H9 (cell line): ENCODE results near the gene CCL17. TPM values are rescaled to one million over a fixed set of nuclear protein-coding genes. Genes with fewer than 3 reads are reported as not detected.

Experiments
- DNase-seq: peaks from one replicate; pipeline ENCODE4 v3.0.0-alpha.2; 2017
- H2AFZ ChIP-seq: one replicate; pipeline ENCODE4 v1.6.1; 2013; ENCODE audit warnings: mild to moderate bottlenecking, low read length, control low read depth, moderate library complexity
- H2AK5ac ChIP-seq: 2 replicates; pipeline ENCODE4 v1.6.1; 2013; ENCODE audit warnings: low read length, control low read depth, mixed read lengths; ENCODE audit not compliant: insufficient read length
- H2BK120ac ChIP-seq: one replicate; pipeline ENCODE4 v1.6.1; 2013; ENCODE audit warnings: low read depth, mild to moderate bottlenecking, low read length, control low read depth, inconsistent platforms; ENCODE audit not compliant: poor library complexity, severe bottlenecking
- H2BK12ac ChIP-seq: 2 replicates; pipeline ENCODE4 v1.6.1; 2013; ENCODE audit warnings: low read length, control low read depth, mixed read lengths, low read depth; ENCODE audit not compliant: insufficient read length
- H2BK15ac ChIP-seq: 2 replicates; pipeline ENCODE4 v1.6.1; 2013; ENCODE audit warnings: low read depth, low read length, control low read depth
- H2BK20ac ChIP-seq: one replicate; pipeline ENCODE4 v1.6.1; 2013; ENCODE audit warnings: low read depth, mild to moderate bottlenecking, low read length, control low read depth, inconsistent platforms; ENCODE audit not compliant: poor library complexity, severe bottlenecking
- H2BK5ac ChIP-seq: 2 replicates; pipeline ENCODE4 v1.6.1; 2013; ENCODE audit warnings: low read length, control low read depth, mixed read lengths; ENCODE audit not compliant: insufficient read length
- H3K14ac ChIP-seq: 2 replicates; pipeline ENCODE4 v1.6.1; 2013; ENCODE audit warnings: low read length, control low read depth; ENCODE audit not compliant: insufficient read depth
- H3K18ac ChIP-seq: 2 replicates; pipeline ENCODE4 v1.6.1; 2013; ENCODE audit warnings: low read depth, mild to moderate bottlenecking, mixed read lengths, low read length, control low read depth; ENCODE audit not compliant: insufficient read length
- H3K23ac ChIP-seq: 2 replicates; pipeline ENCODE4 v1.6.1; 2013; ENCODE audit warnings: low read length, control low read depth, mixed read lengths, low read depth; ENCODE audit not compliant: insufficient read length
- H3K23me2 ChIP-seq: 2 replicates; pipeline ENCODE4 v1.6.1; 2013; ENCODE audit warnings: low read depth, mild to moderate bottlenecking, mixed read lengths, low read length, control low read depth; ENCODE audit not compliant: insufficient read length, poor library complexity, severe bottlenecking
- H3K27ac ChIP-seq: 2 replicates; pipeline ENCODE4 v1.5.1; 2013; ENCODE audit warnings: low read length, control low read depth, mixed read lengths, low read depth; ENCODE audit not compliant: insufficient read length
- H3K27me3 ChIP-seq: 2 replicates; pipeline ENCODE4 v1.6.1; 2013; ENCODE audit warnings: low read length, control low read depth, inconsistent platforms; ENCODE audit not compliant: insufficient read depth
- H3K4ac ChIP-seq: 2 replicates; pipeline ENCODE4 v1.6.1; 2013; ENCODE audit warnings: low read depth, mild to moderate bottlenecking, control low read depth, inconsistent platforms, low read length, moderate library complexity
- H3K4me1 ChIP-seq: 2 replicates; pipeline ENCODE4 v1.6.1; 2013; ENCODE audit warnings: low read length, control low read depth, inconsistent platforms; ENCODE audit not compliant: insufficient read depth
- H3K4me2 ChIP-seq: 2 replicates; pipeline ENCODE4 v1.6.1; 2013; ENCODE audit warnings: low read length, control low read depth, mixed read lengths; ENCODE audit not compliant: insufficient read length, insufficient read depth
- H3K56ac ChIP-seq: 2 replicates; pipeline ENCODE4 v1.6.1; 2013; ENCODE audit warnings: low read depth, mild to moderate bottlenecking, mixed read lengths, low read length, control low read depth; ENCODE audit not compliant: insufficient read length
- H3K79me1 ChIP-seq: 2 replicates; pipeline ENCODE4 v1.6.1; 2013; ENCODE audit warnings: low read depth, mild to moderate bottlenecking, moderate library complexity, low read length, control low read depth, inconsistent platforms; ENCODE audit not compliant: insufficient read depth, poor library complexity, severe bottlenecking
- H3K79me2 ChIP-seq: 2 replicates; pipeline ENCODE4 v1.6.1; 2013; ENCODE audit warnings: low read length, control low read depth, inconsistent platforms; ENCODE audit not compliant: insufficient read depth
- H3K9ac ChIP-seq: 2 replicates; pipeline ENCODE4 v1.6.1; 2013; ENCODE audit warnings: low read length, control low read depth, mixed read lengths; ENCODE audit not compliant: insufficient read length; ENCODE audit errors: extremely low read depth
- H3K9me3 ChIP-seq: one replicate; pipeline ENCODE4 v1.6.1; 2013; ENCODE audit warnings: low read depth, low read length, inconsistent platforms; ENCODE audit not compliant: control insufficient read depth
- H3T11ph ChIP-seq: one replicate; pipeline ENCODE4 v1.6.1; 2013; ENCODE audit warnings: mild to moderate bottlenecking, low read length, control low read depth, inconsistent platforms
- H4K20me1 ChIP-seq: one replicate; pipeline ENCODE4 v1.6.1; 2013; ENCODE audit not compliant: control insufficient read depth, insufficient read length, insufficient read depth
- H4K5ac ChIP-seq: 2 replicates; pipeline ENCODE4 v1.6.1; 2013; ENCODE audit warnings: low read depth, mild to moderate bottlenecking, mixed read lengths, low read length, control low read depth; ENCODE audit not compliant: insufficient read length
- H4K8ac ChIP-seq: replicated peaks from 2 replicates; pipeline ENCODE4 v1.6.1; 2013; ENCODE audit warnings: low read length, control low read depth, mixed read lengths, low read depth; ENCODE audit not compliant: insufficient read length
- H4K91ac ChIP-seq: 2 replicates; pipeline ENCODE4 v1.6.1; 2013; ENCODE audit warnings: low read depth, mild to moderate bottlenecking, moderate library complexity, mixed read lengths, low read length, control low read depth; ENCODE audit not compliant: insufficient read length
- H3K27ac Mint-ChIP-seq, 3 experiments: 2 replicates in 2 of 3; 3 replicates in 1 of 3; pipeline ENCODE4 v1.8.0; 2020 to 2021; ENCODE audit warnings: mixed read lengths in 3 of 3, mild to moderate bottlenecking in 1 of 3, moderate library complexity in 1 of 3
- H3K27me3 Mint-ChIP-seq: 2 replicates; pipeline ENCODE4 v1.8.0; 2021; ENCODE audit warnings: low read depth, mild to moderate bottlenecking, moderate library complexity, mixed read lengths
- H3K36me3 Mint-ChIP-seq, 3 experiments: 2 replicates in 2 of 3; 3 replicates in 1 of 3; pipeline ENCODE4 v1.8.0; 2020 to 2021; ENCODE audit warnings: low read depth in 3 of 3, mixed read lengths in 3 of 3; ENCODE audit not compliant: insufficient read depth in 1 of 3
- H3K4me1 Mint-ChIP-seq, 2 experiments: 2 replicates each; pipeline ENCODE4 v1.8.0; 2020; ENCODE audit warnings: mixed read lengths in 2 of 2
- H3K4me3 Mint-ChIP-seq, 2 experiments: 2 replicates in 1 of 2; 3 replicates in 1 of 2; pipeline ENCODE4 v1.8.0; 2020 to 2021; ENCODE audit warnings: mild to moderate bottlenecking in 2 of 2, mixed read lengths in 2 of 2, moderate library complexity in 1 of 2
- H3K9me3 Mint-ChIP-seq, 2 experiments: 2 replicates in 1 of 2; 3 replicates in 1 of 2; pipeline ENCODE4 v1.8.0; 2020; ENCODE audit warnings: mild to moderate bottlenecking in 2 of 2, mixed read lengths in 2 of 2, moderate library complexity in 1 of 2
- WGBS: extraction: QIAGEN DNeasy Blood & Tissue Kit; methylation state at CpG from one replicate; pipeline ENCODE4 v1.1.7; 2013; ENCODE audit warnings: missing lambda C conversion rate, low lambda C conversion rate, mixed read lengths; ENCODE audit not compliant: insufficient read length; ENCODE audit errors: extremely low coverage; 5-methylcytosine and 5-hydroxymethylcytosine counted together
- total RNA-seq: library from RNA; stranded (reverse); gene quantifications from 2 replicates; pipeline ENCODE4 v1.2.1, GENCODE V29; 2021
- TF ChIP-seq, protein P1 (sequence below): fragments of 200-600 bp; sonication (generic); conservative IDR thresholded peaks from 3 replicates; pipeline ENCODE4 v1.8.0; 2021; ENCODE audit warnings: antibody characterized with exemption, mild to moderate bottlenecking

Gene CCL17
- total RNA-seq, 1 experiment from 2014 or later = not detected

- Mint-ChIP-seq H3K27ac (no peak overlapping the region), H3K9me3 (no peaks in the 10 kb centered on the region), H3K4me3 (no peak overlapping the region), H3K36me3 (peaks cover 10 to 21% (median 21%) of the 10 kb centered on the region in 3 experiments; a peak in 6 of 7 replicates), H3K4me1 (peaks cover 6 to 7% of the 10 kb centered on the region in 2 experiments; a peak in 3 of 4 replicates), H3K27me3 (no peaks in the 10 kb centered on the region)
- no peak overlapping the region for H3K4ac ChIP-seq
- no peaks in the 10 kb centered on the region for H4K20me1 ChIP-seq
- no peak overlapping the region for H3K56ac ChIP-seq
- H4K5ac ChIP-seq = no peak overlapping the region
- no peak overlapping the region for H2BK12ac ChIP-seq
- H2BK5ac ChIP-seq = no peak overlapping the region
- no peak overlapping the region for H2AFZ ChIP-seq
- no peak overlapping the region for H2AK5ac ChIP-seq
- H3K18ac ChIP-seq = no peak overlapping the region
- no peaks in the 10 kb centered on the region for H3K79me2 ChIP-seq
- no peak overlapping the region for H3K27ac ChIP-seq
- H3K23ac ChIP-seq = no peak overlapping the region
- H2BK15ac ChIP-seq = no peak overlapping the region
- no peak overlapping the region for H2BK20ac ChIP-seq
- no peak overlapping the region for H4K8ac ChIP-seq
- TF ChIP-seq, protein P1, sequence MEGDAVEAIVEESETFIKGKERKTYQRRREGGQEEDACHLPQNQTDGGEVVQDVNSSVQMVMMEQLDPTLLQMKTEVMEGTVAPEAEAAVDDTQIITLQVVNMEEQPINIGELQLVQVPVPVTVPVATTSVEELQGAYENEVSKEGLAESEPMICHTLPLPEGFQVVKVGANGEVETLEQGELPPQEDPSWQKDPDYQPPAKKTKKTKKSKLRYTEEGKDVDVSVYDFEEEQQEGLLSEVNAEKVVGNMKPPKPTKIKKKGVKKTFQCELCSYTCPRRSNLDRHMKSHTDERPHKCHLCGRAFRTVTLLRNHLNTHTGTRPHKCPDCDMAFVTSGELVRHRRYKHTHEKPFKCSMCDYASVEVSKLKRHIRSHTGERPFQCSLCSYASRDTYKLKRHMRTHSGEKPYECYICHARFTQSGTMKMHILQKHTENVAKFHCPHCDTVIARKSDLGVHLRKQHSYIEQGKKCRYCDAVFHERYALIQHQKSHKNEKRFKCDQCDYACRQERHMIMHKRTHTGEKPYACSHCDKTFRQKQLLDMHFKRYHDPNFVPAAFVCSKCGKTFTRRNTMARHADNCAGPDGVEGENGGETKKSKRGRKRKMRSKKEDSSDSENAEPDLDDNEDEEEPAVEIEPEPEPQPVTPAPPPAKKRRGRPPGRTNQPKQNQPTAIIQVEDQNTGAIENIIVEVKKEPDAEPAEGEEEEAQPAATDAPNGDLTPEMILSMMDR = no peak
- H4K91ac ChIP-seq = no peak overlapping the region
- no peaks in the 10 kb centered on the region for H3K79me1 ChIP-seq
- no peaks in the 10 kb centered on the region for H3K4me1 ChIP-seq
- no CpG with 5 or more reads among the region's 3 CpGs for WGBS
- no peaks in the 10 kb centered on the region for H3K27me3 ChIP-seq
- no peaks in the 10 kb centered on the region for H3K9me3 ChIP-seq
- no peak overlapping the region for H3K14ac ChIP-seq
- DNase-seq = no peak
- H3K4me2 ChIP-seq = no peak overlapping the region
- H2BK120ac ChIP-seq = no peak overlapping the region
- H3K23me2 ChIP-seq = no peaks in the 10 kb centered on the region
- no peak overlapping the region for H3T11ph ChIP-seq
- no peak overlapping the region for H3K9ac ChIP-seq
Observed at GRCh38 chr16:57424583-57424982, 20.0 kb downstream of the CCL17 start.
